Activated T-helper 17 cell treated with anti-CD3 and anti-CD28 coated beads, Interleukin-2, amount 50 U/mL, for 72 hours (primary cell): Measurements from ENCODE around the gene EPB41L4A. TPM values are rescaled to one million over a fixed set of nuclear protein-coding genes. Genes with fewer than 3 reads are reported as not detected.
"Not testable (repeated sequence)": the region's sequence is repeated elsewhere in the genome, so short reads cannot be mapped to it uniquely, and the experiment has no call there.

Experiments used
- ATAC-seq: fragments of 150-1000 bp; cut with Tn5 transposase; replicated peaks from 2 replicates; pipeline ENCODE4 v1.10.0; 2021; ENCODE audit warnings: mild to moderate bottlenecking, moderate library complexity
- H3K27ac Mint-ChIP-seq: one replicate; pipeline ENCODE4 v1.8.0; 2022; ENCODE audit warnings: mixed read lengths
- H3K27me3 Mint-ChIP-seq: one replicate; pipeline ENCODE4 v1.8.0; 2022; ENCODE audit warnings: mixed read lengths
- H3K36me3 Mint-ChIP-seq: one replicate; pipeline ENCODE4 v1.8.0; 2022; ENCODE audit warnings: low read depth, mild to moderate bottlenecking, mixed read lengths
- H3K4me1 Mint-ChIP-seq: one replicate; pipeline ENCODE4 v1.8.0; 2022; ENCODE audit warnings: mixed read lengths
- H3K4me3 Mint-ChIP-seq: one replicate; pipeline ENCODE4 v1.8.0; 2022; ENCODE audit warnings: mild to moderate bottlenecking, mixed read lengths
- H3K9me3 Mint-ChIP-seq: one replicate; pipeline ENCODE4 v1.8.0; 2022; ENCODE audit warnings: mixed read lengths
- total RNA-seq, 2 donors: library from RNA; stranded (reverse); gene quantifications; one replicate each; pipeline ENCODE4 v1.2.3, GENCODE V29; 2022

The EPB41L4A gene, protein sequence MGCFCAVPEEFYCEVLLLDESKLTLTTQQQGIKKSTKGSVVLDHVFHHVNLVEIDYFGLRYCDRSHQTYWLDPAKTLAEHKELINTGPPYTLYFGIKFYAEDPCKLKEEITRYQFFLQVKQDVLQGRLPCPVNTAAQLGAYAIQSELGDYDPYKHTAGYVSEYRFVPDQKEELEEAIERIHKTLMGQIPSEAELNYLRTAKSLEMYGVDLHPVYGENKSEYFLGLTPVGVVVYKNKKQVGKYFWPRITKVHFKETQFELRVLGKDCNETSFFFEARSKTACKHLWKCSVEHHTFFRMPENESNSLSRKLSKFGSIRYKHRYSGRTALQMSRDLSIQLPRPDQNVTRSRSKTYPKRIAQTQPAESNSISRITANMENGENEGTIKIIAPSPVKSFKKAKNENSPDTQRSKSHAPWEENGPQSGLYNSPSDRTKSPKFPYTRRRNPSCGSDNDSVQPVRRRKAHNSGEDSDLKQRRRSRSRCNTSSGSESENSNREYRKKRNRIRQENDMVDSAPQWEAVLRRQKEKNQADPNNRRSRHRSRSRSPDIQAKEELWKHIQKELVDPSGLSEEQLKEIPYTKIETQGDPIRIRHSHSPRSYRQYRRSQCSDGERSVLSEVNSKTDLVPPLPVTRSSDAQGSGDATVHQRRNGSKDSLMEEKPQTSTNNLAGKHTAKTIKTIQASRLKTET
- total RNA-seq = under 1 TPM; 0.30 to 0.85 TPM

DNA sequence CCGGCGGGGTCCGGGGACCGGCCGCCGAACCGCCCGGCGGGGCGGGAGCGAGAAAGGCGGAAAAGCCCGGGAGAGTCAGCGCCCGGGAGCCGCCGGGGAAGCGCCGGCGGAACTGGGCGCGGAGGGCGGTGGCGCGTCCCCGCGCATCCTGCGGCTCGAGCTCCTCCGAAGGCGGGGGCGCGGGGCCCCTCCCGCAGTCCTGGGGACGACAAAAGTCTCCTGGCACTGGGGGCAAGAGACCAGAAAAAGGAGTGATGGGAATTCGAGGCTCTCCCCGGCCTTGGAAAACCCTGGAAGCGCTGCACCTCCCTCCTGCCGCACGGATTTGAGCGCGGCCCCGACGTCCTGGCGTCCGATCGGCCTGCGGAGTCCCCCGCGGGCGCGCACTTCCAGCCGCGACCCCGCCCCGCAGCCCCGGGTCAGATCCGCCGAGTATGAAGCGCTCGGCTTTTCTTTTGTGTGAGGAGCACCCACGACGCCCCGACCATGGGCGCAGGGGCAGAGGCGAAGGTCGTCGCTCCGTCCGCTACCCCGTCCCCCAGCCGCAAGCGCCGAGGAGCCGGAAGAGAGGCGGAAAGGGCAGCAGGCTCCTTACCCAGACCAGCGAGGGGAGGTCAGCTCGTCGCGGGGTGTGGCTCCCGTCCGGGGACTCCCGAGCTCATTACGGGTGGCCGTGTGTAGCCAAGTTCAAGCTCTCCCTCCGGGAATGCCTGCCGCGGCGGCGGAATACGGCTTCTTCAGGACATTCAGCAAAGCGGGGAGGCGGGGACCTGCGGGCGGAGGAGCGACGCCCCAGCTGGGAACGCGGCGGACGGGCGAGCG, at the start of gene EPB41L4A:
Gene EPB41L4A (minus strand): TSS at position 114 of the 822 bp plus-strand sequence. CDS start 238 bp downstream, outside the sequence.
- no peak for ATAC-seq
- H3K9me3 Mint-ChIP-seq = peaks cover 6% of the 10 kb centered on the region
- H3K27me3 Mint-ChIP-seq = peaks cover 37% of the 10 kb centered on the region
- no peaks in the 10 kb centered on the region for H3K36me3 Mint-ChIP-seq
- peaks cover 7% of the 10 kb centered on the region for H3K4me1 Mint-ChIP-seq
- peak within 1 kb of the TSS; percentile 83 for H3K4me3 Mint-ChIP-seq
- no peak within 1 kb of the TSS for H3K27ac Mint-ChIP-seq

DNA sequence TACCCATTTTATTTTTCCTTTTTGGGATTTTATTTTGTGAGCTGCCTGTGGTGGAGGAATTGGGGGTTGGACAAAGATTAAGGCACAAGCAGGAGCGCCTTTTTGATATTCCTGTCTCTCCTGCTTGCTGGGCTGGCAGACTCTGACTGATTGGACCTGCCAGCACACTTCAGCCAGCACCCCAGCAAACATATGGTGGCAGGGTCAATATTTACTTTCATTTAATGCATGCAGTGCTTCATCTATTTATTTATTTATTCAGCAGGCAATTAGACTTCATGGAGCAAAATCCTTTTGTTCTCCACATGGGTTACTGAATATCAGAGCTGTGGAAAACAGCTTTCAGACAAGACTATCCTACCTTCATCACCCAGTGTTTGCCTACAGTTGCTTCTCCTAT, 48.4 kb upstream of the EPB41L4A start:
- ATAC-seq = no peak
- H3K9me3 Mint-ChIP-seq = peaks cover 5% of the 10 kb centered on the region

DNA sequence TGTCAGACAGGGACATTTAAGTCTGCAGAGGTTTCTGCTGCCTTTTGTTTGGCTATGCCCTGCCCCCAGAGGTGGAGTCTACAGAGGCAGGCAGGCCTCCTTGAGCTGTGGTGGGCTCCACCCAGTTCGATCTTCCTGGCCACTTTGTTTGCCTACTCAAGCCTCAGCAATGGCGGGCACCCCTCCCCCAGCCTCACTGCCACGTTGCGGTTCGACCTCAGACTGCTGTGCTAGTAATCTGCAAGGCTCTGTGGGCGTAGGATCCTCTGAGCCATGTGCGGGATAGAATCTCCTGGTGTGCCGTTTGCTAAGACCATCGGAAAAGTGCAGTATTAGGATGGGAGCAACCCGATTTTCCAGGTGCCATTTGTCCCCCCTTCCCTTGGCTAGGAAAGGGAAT, 47.2 kb upstream of the EPB41L4A start:
- H3K27ac Mint-ChIP-seq, ATAC-seq, H3K4me1 Mint-ChIP-seq, H3K9me3 Mint-ChIP-seq, H3K4me3 Mint-ChIP-seq, H3K36me3 Mint-ChIP-seq: not testable (repeated sequence)
- H3K27me3 Mint-ChIP-seq = peaks cover 14% of the 10 kb centered on the region

More for the DNA sequence above, 48.4 kb upstream of the EPB41L4A start:
- H3K4me1 Mint-ChIP-seq = no peaks in the 10 kb centered on the region
- no peak overlapping the region for H3K27ac Mint-ChIP-seq
- H3K36me3 Mint-ChIP-seq = no peaks in the 10 kb centered on the region
- peaks cover 20% of the 10 kb centered on the region for H3K27me3 Mint-ChIP-seq
- H3K4me3 Mint-ChIP-seq = no peak overlapping the region

DNA sequence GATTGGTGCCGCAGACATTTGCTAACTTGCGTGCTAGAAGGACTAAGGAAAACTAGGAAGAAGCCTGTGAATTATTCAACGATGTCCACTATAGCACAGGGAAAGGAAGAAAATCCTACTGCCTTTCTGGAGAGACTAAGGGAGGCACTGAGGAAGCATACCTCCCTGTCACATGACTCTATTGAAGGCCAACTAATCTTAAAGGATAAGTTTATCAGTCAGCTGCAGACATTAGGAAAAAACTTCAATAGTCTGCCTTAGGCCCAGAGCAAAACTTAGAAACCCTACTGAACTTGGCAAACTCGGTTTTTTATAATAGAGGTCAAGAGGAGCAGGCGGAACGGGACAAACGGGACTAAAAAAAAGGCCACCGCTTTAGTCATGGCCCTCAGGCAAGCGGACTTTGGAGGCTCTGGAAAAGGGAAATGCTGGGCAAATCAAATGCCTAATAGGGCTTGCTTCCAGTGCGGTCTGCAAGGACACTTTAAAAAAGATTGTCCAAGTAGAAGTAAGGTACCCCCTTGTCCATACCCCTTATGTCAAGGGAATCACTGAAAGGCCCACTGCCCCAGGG, 28.2 kb upstream of the EPB41L4A start:
- not testable (repeated sequence) for ATAC-seq, H3K4me1 Mint-ChIP-seq, H3K36me3 Mint-ChIP-seq, H3K9me3 Mint-ChIP-seq, H3K27me3 Mint-ChIP-seq, H3K27ac Mint-ChIP-seq, H3K4me3 Mint-ChIP-seq

DNA sequence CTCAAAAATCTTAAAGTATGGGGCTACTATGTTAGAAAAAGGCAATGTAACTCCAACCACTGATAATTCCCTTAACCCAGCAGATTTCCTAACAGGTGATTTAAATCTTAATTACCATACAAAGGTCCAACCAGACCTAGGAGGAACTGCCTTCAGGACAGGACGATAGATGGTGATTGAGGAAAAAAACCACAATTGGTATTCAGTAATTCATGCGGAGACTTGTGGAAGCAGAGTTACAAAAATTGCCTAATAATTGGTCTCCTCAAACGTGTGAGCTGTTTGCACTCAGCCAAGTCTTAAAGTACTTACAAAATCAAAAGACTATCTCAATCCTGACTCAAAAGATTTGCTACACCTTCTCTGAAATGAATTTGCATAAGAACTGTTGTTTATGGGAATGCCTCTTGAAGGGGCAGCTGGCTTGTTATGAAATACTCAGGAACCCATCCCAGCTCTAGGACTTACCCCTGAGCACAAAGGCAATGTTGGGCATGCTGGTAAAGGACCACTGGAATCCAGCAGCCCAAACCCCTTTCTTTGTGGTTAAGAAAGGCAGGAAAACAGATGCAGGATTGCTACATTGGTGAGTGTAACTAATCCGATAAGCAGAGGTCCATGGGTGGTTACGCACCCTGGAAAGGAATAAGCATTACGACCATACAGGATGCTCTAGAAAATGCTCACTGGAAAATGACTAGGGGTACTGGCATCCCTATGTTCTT, 26.7 kb upstream of the EPB41L4A start:
- Mint-ChIP-seq H3K27me3 (peaks cover 3% of the 10 kb centered on the region), H3K36me3 (no peaks in the 10 kb centered on the region), H3K27ac (no peak overlapping the region), H3K9me3 (peaks cover 8% of the 10 kb centered on the region), H3K4me1 (no peaks in the 10 kb centered on the region), H3K4me3 (no peak overlapping the region)
- ATAC-seq = no peak

DNA sequence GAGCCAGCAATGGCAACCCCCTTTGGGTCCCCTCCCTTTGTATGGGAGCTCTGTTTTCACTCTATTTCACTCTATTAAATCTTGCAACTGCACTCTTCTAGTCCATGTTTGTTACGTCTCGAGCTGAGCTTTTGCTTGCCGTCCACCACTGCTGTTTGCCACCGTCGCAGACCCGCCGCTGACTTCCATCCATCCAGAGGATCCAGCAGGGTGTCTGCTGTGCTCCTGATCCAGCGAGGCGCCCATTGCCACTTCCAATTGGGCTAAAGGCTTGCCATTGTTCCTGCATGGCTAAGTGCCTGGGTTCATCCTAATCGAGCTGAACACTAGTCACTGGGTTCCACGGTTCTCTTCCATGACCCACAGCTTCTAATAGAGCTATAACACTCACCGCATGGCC, 24.9 kb upstream of the EPB41L4A start:
- not testable (repeated sequence) for H3K27ac Mint-ChIP-seq, H3K36me3 Mint-ChIP-seq, H3K9me3 Mint-ChIP-seq

DNA sequence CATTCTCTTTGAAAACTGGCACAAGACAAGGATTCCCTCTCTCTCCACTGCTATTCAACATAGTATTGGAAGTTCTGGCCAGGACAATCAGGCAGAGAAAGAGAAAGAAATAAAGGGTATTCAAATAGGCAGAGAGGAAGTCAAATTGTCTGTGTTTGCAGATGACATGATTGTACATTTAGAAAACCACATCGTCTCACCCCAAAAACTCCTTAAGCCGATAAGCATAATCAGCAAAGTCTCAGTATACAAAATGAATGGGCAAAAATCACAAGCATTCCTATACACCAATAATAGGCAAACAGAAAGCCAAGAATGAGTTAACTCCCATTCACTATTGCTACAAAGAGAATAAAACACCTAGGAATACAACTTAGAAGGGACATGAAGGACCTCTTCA, 21.0 kb upstream of the EPB41L4A start:
- Mint-ChIP-seq H3K4me1 (no peaks in the 10 kb centered on the region), H3K9me3 (peaks cover 18% of the 10 kb centered on the region), H3K4me3 (no peak overlapping the region), H3K27ac (no peak overlapping the region), H3K27me3 (peaks cover 5% of the 10 kb centered on the region), H3K36me3 (no peaks in the 10 kb centered on the region)
- no peak for ATAC-seq

More for the DNA sequence above, 24.9 kb upstream of the EPB41L4A start:
- not testable (repeated sequence) for H3K4me3 Mint-ChIP-seq, H3K27me3 Mint-ChIP-seq, ATAC-seq, H3K4me1 Mint-ChIP-seq

DNA sequence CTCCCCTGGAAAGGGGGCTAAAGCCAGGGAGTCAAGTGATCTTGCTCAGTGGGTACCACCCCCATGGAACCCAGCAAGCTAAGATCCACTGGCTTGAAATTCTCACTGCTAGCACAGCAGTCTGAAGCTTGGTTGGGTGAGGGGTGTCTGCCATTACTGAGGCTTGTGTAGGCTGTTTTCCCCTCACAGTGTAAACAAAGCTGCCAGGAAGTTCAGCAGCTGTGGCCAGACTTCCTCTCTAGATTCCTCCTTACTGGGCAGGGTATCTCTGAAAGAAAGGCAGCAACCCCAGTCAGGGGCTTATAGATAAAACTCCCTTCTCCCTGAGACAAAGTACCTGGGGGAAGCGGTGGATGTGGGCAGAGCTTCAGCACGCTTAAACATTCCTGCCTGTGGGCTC, 17.1 kb upstream of the EPB41L4A start:
- Mint-ChIP-seq H3K4me3 (no peak overlapping the region), H3K27me3 (peaks cover 20% of the 10 kb centered on the region), H3K9me3 (peaks cover 11% of the 10 kb centered on the region), H3K27ac (no peak overlapping the region), H3K4me1 (no peaks in the 10 kb centered on the region), H3K36me3 (no peaks in the 10 kb centered on the region)
- ATAC-seq = no peak

DNA sequence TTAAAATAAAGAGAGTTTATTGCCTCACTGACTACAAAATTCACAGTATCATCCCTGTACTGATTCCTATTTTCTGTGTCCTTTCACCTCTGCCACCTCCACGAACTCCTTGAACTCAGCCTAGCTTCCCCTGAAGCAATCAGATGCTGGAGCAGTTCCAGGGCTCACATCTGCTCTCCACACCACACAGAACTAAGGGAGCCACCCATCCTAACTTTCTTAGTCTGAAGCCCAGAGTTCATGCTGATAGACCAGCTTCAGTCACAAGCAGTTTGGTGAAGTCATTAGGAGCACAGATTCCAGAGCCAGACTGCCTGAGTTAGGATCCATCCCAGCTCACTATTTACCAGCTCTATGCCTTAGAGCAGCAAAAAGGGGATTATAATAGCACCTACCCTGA, 15.6 kb upstream of the EPB41L4A start:
- Mint-ChIP-seq H3K9me3 (peaks cover 11% of the 10 kb centered on the region), H3K4me1 (no peaks in the 10 kb centered on the region), H3K4me3 (no peak overlapping the region), H3K27ac (no peak overlapping the region), H3K36me3 (no peaks in the 10 kb centered on the region), H3K27me3 (peaks cover 25% of the 10 kb centered on the region)
- ATAC-seq = no peak

DNA sequence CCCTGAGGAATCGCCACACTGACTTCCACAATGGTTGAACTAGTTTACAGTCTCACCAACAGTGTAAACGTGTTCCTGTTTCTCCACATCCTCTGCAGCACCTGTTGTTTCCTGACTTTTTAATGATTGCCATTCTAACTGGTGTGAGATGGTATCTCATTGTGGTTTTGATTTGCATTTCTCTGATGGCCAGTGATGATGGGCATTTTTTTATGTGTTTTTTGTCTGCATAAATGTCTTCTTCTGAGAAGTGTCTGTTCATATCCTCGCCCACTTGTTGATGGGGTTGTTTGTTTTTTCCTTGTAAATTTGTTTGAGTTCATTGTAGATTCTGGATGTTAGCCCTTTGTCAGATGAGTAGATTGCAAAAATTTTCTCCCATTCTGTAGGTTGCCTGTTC, 7.1 kb upstream of the EPB41L4A start:
- not testable (repeated sequence) for H3K9me3 Mint-ChIP-seq, H3K36me3 Mint-ChIP-seq, H3K4me1 Mint-ChIP-seq, H3K27ac Mint-ChIP-seq, H3K4me3 Mint-ChIP-seq, ATAC-seq
- H3K27me3 Mint-ChIP-seq = peaks cover 33% of the 10 kb centered on the region

DNA sequence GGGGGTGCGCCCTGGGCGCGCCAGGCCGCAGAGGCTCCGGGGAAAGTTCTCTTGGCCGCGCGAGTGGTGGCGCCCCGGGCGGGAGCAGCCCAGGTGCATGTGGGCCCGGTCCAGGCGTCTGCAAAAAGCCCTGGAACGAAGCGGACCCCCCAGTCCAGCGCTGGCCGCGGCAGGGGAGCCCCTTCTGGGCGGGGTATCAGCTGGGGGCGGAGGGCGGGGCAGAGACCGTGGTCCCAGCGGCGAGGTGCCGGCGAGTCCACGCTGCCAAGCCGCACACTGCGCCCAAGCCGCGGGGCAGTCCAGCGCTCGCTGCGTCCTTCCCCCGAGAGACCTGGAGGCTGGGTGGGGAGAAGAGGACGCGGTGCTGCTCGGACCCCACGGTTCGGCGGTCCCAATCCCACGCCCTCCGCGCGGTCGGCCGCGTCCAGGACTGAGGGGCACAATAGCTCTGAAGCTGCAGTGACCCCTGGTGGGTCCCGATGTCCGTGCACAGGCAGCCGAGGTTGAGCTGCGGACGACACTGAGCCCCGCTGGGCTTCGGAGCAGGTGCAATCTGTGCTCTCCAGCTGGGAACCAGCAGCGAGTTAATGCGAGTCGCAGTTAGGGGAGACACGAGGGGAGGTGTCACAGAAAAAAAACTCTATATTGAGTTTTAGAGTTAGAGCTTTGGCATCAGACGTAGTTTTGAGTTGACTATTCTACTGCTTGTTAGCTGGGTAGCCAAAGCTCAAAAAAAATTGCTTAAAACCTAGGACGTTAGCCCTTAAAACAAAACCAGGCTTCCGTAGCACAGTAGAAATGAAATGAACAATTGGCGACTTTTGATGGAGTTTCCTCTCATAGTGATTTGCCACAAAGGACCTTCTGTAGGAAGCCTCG, 1.1 kb upstream of the EPB41L4A start:
- Mint-ChIP-seq H3K4me1 (peaks cover 7% of the 10 kb centered on the region), H3K27me3 (peaks cover 41% of the 10 kb centered on the region), H3K36me3 (no peaks in the 10 kb centered on the region), H3K9me3 (peaks cover 6% of the 10 kb centered on the region), H3K27ac (no peak overlapping the region), H3K4me3 (peak overlapping the region; percentile 83)
- ATAC-seq = peak; percentile 63

DNA sequence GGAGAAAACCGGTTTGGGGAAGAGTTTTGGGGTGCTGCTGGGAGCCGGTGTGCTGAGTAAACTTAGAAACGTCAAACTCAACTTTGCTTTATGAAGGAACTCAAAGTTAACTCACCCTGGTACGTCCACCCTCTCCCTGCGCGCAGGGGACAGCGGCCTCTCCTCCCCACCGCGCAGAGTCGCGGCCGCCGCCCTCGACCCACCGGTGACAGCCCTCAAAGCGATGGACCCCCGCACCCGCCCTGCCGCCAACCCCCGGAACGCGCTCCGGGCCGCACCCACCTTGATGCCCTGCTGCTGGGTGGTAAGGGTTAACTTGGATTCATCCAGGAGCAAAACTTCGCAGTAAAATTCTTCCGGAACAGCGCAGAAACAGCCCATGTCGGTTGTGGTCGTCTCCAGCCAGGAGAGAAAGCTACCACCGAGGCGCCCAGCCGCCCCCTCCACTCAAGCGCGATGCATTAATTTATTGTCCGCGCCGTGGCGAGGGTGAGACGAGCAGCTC, 366 bp downstream of the EPB41L4A start:
- peaks cover 6% of the 10 kb centered on the region for H3K9me3 Mint-ChIP-seq
- H3K27me3 Mint-ChIP-seq = peaks cover 39% of the 10 kb centered on the region
- H3K4me3 Mint-ChIP-seq = peak overlapping the region; percentile 83
- peaks cover 7% of the 10 kb centered on the region for H3K4me1 Mint-ChIP-seq
- no peak for ATAC-seq
- H3K27ac Mint-ChIP-seq = no peak overlapping the region
- H3K36me3 Mint-ChIP-seq = no peaks in the 10 kb centered on the region
